Neural progenitor cell (in vitro differentiated cells): ENCODE measurements around the gene ECHDC1. TPM values are rescaled to one million over a fixed set of nuclear protein-coding genes. Genes with fewer than 3 reads are reported as not detected.
A peak's percentile ranks its signal among the peaks of the same experiment; 100 is the strongest.

Source experiments
- DNase-seq: peaks from one replicate; pipeline ENCODE4 v3.0.0-alpha.2; 2016; ENCODE audit warnings: low spot score
- H2AFZ ChIP-seq: fragments of 200-600 bp; sonication (generic); replicated peaks from 2 replicates; pipeline ENCODE4 v1.6.1; 2016; ENCODE audit warnings: antibody characterized with exemption
- H3F3A ChIP-seq: fragments of 200-600 bp; sonication (generic); 2 replicates; pipeline ENCODE4 v1.6.1; 2016; ENCODE audit warnings: antibody characterized with exemption, low read depth
- H3K27ac ChIP-seq: fragments of 200-600 bp; sonication (generic); 2 replicates; pipeline ENCODE4 v1.5.1; 2016; ENCODE audit warnings: mild to moderate bottlenecking
- H3K27me3 ChIP-seq: fragments of 200-600 bp; sonication (generic); 2 replicates; pipeline ENCODE4 v1.6.1; 2016; ENCODE audit warnings: mild to moderate bottlenecking, moderate library complexity
- H3K36me3 ChIP-seq: fragments of 200-600 bp; sonication (generic); 2 replicates; pipeline ENCODE4 v1.5.1; 2016
- H3K4me1 ChIP-seq: fragments of 200-600 bp; sonication (generic); 2 replicates; pipeline ENCODE4 v1.6.1; 2016; ENCODE audit warnings: mixed run types
- H3K4me2 ChIP-seq: fragments of 200-600 bp; sonication (generic); 2 replicates; pipeline ENCODE4 v1.6.1; 2016
- H3K4me3 ChIP-seq: fragments of 200-600 bp; sonication (generic); 2 replicates; pipeline ENCODE4 v1.5.1; 2016
- H3K79me2 ChIP-seq: fragments of 200-600 bp; sonication (generic); 2 replicates; pipeline ENCODE4 v1.6.1; 2016; ENCODE audit warnings: low read depth
- H3K9ac ChIP-seq: fragments of 200-600 bp; sonication (generic); 2 replicates; pipeline ENCODE4 v1.6.1; 2016
- H3K9me3 ChIP-seq: fragments of 200-600 bp; sonication (generic); 2 replicates; pipeline ENCODE4 v1.5.1; 2016; ENCODE audit warnings: low read depth
- H4K20me1 ChIP-seq: fragments of 200-600 bp; sonication (generic); 2 replicates; pipeline ENCODE4 v1.6.1; 2016; ENCODE audit warnings: low read depth
- H3K27ac Mint-ChIP-seq: 3 replicates; pipeline ENCODE4 v1.8.0; 2021; ENCODE audit warnings: mixed read lengths
- H3K27me3 Mint-ChIP-seq: 2 replicates; pipeline ENCODE4 v1.8.0; 2022; ENCODE audit warnings: low read depth, mild to moderate bottlenecking, inconsistent platforms, moderate library complexity, mixed read lengths; ENCODE audit not compliant: insufficient read depth
- H3K36me3 Mint-ChIP-seq: 3 replicates; pipeline ENCODE4 v1.8.0; 2021; ENCODE audit warnings: mixed read lengths
- H3K4me1 Mint-ChIP-seq: 3 replicates; pipeline ENCODE4 v1.8.0; 2021; ENCODE audit warnings: mixed read lengths
- H3K4me3 Mint-ChIP-seq: 3 replicates; pipeline ENCODE4 v1.8.0; 2021; ENCODE audit warnings: mild to moderate bottlenecking, moderate library complexity, mixed read lengths
- H3K9me3 Mint-ChIP-seq: 3 replicates; pipeline ENCODE4 v1.8.0; 2020; ENCODE audit warnings: mixed read lengths
- CTCF ChIP-seq: fragments of 200-600 bp; sonication (generic); IDR thresholded peaks from 2 replicates; pipeline ENCODE4 v1.5.1; 2017; ENCODE audit warnings: antibody characterized with exemption, mild to moderate bottlenecking
- EZH2 ChIP-seq: fragments of 200-600 bp; sonication (generic); IDR thresholded peaks from 2 replicates; pipeline ENCODE4 v1.6.1; 2017; ENCODE audit warnings: antibody characterized with exemption, mild to moderate bottlenecking, moderate library complexity
- EZH2phosphoT487 ChIP-seq: fragments of 200-600 bp; sonication (generic); IDR thresholded peaks from 2 replicates; pipeline ENCODE4 v1.6.1; 2017; ENCODE audit warnings: antibody characterized with exemption
- total RNA-seq: library from RNA; depleted of rRNA; stranded (reverse); fragments of >200 nt; gene quantifications from 2 replicates; pipeline ENCODE4 v1.2.3, GENCODE V29; 2015; ENCODE audit warnings: low replicate concordance

The ECHDC1 gene
- total RNA-seq: 75.9 and 81.9 TPM in 2 replicates

GRCh38 chr6:127342946-127343808, at the start of gene ECHDC1:
TSS of gene ECHDC1 (minus strand) at chr6:127343609. CDS start at chr6:127331028, 12,581 bp downstream.
- H2AFZ ChIP-seq: peak within 1 kb of the TSS; percentile 90
- H3K9me3 ChIP-seq: no peaks in the 10 kb centered on the region
- H3K4me1 ChIP-seq: peaks cover 29% of the 10 kb centered on the region
- peak within 1 kb of the TSS; percentile 59 for H3K27ac ChIP-seq
- Mint-ChIP-seq H3K4me3 (no peak within 1 kb of the TSS), H3K27ac (no peak within 1 kb of the TSS), H3K36me3 (peaks cover 23% of the 10 kb centered on the region), H3K4me1 (peaks cover 2% of the 10 kb centered on the region), H3K9me3 (peaks cover 11% of the 10 kb centered on the region), H3K27me3 (no peaks in the 10 kb centered on the region)
- peak; percentile 69 for DNase-seq
- peaks cover 24% of the 10 kb centered on the region for H4K20me1 ChIP-seq
- H3K79me2 ChIP-seq: peaks cover 94% of the 10 kb centered on the region
- peak within 1 kb of the TSS; percentile 92 for H3K4me2 ChIP-seq
- TF ChIP-seq EZH2: peak; percentile 41
- no peak for TF ChIP-seq CTCF
- no peak for TF ChIP-seq EZH2phosphoT487
- H3K36me3 ChIP-seq: no peaks in the 10 kb centered on the region
- peaks cover 15% of the 10 kb centered on the region for H3F3A ChIP-seq
- H3K4me3 ChIP-seq: peak within 1 kb of the TSS; percentile 76
- no peaks in the 10 kb centered on the region for H3K27me3 ChIP-seq
- H3K9ac ChIP-seq: peak within 1 kb of the TSS; percentile 51

GRCh38 chr6:127392301-127392700, 48.9 kb upstream of the ECHDC1 start:
- no peak overlapping the region for H3K27ac Mint-ChIP-seq
- no peaks in the 10 kb centered on the region for H3K27me3 ChIP-seq
- no peaks in the 10 kb centered on the region for H3F3A ChIP-seq
- TF ChIP-seq EZH2 (no peak), CTCF (no peak), EZH2phosphoT487 (no peak)
- H3K36me3 ChIP-seq: no peaks in the 10 kb centered on the region
- H3K27ac ChIP-seq: no peak overlapping the region
- no peak overlapping the region for H3K9ac ChIP-seq
- H2AFZ ChIP-seq: no peak overlapping the region
- no peaks in the 10 kb centered on the region for H3K79me2 ChIP-seq
- DNase-seq: no peak
- peaks cover 2% of the 10 kb centered on the region for H3K4me1 Mint-ChIP-seq
- no peak overlapping the region for H3K4me3 Mint-ChIP-seq
- peaks cover 1% of the 10 kb centered on the region for H3K9me3 Mint-ChIP-seq
- H4K20me1 ChIP-seq: no peaks in the 10 kb centered on the region
- no peak overlapping the region for H3K4me3 ChIP-seq
- H3K9me3 ChIP-seq: no peaks in the 10 kb centered on the region
- no peaks in the 10 kb centered on the region for H3K4me1 ChIP-seq
- H3K36me3 Mint-ChIP-seq: no peaks in the 10 kb centered on the region
- H3K27me3 Mint-ChIP-seq: no peaks in the 10 kb centered on the region
- H3K4me2 ChIP-seq: no peak overlapping the region

- Mint-ChIP-seq H3K27ac (no peak overlapping the region), H3K4me1 (peaks cover 2% of the 10 kb centered on the region), H3K4me3 (no peak overlapping the region), H3K36me3 (no peaks in the 10 kb centered on the region), H3K27me3 (no peaks in the 10 kb centered on the region), H3K9me3 (peaks cover 1% of the 10 kb centered on the region)
- Histone ChIP-seq H3K27ac (no peak overlapping the region), H3K9ac (no peak overlapping the region), H4K20me1 (no peaks in the 10 kb centered on the region), H3K4me1 (no peaks in the 10 kb centered on the region), H2AFZ (no peak overlapping the region), H3K79me2 (no peaks in the 10 kb centered on the region), H3K4me2 (no peak overlapping the region), H3K4me3 (no peak overlapping the region), H3K9me3 (no peaks in the 10 kb centered on the region), H3K36me3 (no peaks in the 10 kb centered on the region), H3K27me3 (no peaks in the 10 kb centered on the region), H3F3A (no peaks in the 10 kb centered on the region)
- no peak for DNase-seq
- TF ChIP-seq EZH2phosphoT487 (no peak), CTCF (no peak), EZH2 (no peak)
Measured at GRCh38 chr6:127391094-127391953, 47.9 kb upstream of the ECHDC1 start.
